Measurements from ENCODE around the gene RAD51B. TPM values are rescaled to one million over a fixed set of nuclear protein-coding genes. Genes with fewer than 3 reads are reported as not detected.

The RAD51B gene
- total and polyA plus RNA-seq, 2 of the 13 experiments (the other 11 are each of a cell fraction or from before 2014, with no cell fraction given) = 7.0 to 9.5 TPM

DNA sequence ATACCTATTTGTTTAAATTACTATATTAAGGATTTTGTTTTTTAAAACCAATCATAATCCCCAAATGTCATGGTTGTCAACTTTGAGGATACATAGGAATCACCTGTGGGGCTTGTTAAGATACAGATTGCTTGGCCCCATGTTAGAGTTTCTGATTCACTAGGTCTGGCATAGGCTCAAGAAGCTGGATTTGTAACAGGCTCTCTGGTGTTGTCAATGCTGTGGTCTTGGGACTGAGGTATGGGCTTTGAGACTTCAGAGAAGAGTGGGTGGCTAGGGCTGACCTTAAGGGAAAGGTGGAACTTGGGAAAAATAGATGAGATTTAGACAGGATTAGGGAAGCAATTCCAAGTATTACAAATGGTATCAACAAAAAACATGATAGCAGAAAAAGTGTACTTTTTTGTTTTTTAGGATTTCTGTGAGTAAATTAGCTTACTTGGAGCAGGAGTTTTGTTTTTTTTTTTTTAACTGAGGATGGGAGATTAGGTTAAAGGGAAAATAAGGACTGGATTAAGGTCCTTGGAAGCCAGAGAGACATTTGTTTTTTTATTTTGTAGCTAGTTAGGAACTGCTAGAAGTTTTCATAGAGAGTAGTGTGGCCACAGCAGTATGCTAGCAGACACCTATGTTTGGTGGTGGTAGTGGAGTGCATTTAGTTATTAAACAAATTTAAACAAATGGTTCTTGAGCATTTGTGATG lies 88.6 kb downstream of the RAD51B start:
- H3K27me3 ChIP-seq (ENCODE audit: control insufficient read depth in 1 of 2, insufficient read depth in 2 of 2, low read length in 2 of 2) = no peaks in the 10 kb centered on the region
- no TSS peak for BruUV-seq (replicated peaks)
- in situ Hi-C loops (cut with HindIII; ENCODE audit: extremely low pct_ligation_motif_present, low pct_unique_long_range_greater_than_20kb) (no loop called here), intact Hi-C loops (cut with micrococcal nuclease; ENCODE audit: unreplicated experiment) (no loop called here)
- no peaks in the 10 kb centered on the region for H4K20me1 ChIP-seq (ENCODE audit: insufficient read depth, low read length)
- DNase-seq (ENCODE audit: low spot score) = no peak
- H3K4me2 ChIP-seq (ENCODE audit: low read depth, low read length) = no peak overlapping the region
- no peak for FAIRE-seq
- H2AFZ ChIP-seq (ENCODE audit: low read length) = no peak overlapping the region
- no peak overlapping the region for H3K9ac ChIP-seq (ENCODE audit: insufficient read depth, low read depth, low read length)
- no peaks in the 10 kb centered on the region for H3K4me1 ChIP-seq (ENCODE audit: insufficient read depth, low read length)
- TF ChIP-seq ZNF761 (CRISPR knock-in tag; conservative IDR thresholded peaks at IDR 0.05) = no peak
- TF ChIP-seq, protein P1, sequence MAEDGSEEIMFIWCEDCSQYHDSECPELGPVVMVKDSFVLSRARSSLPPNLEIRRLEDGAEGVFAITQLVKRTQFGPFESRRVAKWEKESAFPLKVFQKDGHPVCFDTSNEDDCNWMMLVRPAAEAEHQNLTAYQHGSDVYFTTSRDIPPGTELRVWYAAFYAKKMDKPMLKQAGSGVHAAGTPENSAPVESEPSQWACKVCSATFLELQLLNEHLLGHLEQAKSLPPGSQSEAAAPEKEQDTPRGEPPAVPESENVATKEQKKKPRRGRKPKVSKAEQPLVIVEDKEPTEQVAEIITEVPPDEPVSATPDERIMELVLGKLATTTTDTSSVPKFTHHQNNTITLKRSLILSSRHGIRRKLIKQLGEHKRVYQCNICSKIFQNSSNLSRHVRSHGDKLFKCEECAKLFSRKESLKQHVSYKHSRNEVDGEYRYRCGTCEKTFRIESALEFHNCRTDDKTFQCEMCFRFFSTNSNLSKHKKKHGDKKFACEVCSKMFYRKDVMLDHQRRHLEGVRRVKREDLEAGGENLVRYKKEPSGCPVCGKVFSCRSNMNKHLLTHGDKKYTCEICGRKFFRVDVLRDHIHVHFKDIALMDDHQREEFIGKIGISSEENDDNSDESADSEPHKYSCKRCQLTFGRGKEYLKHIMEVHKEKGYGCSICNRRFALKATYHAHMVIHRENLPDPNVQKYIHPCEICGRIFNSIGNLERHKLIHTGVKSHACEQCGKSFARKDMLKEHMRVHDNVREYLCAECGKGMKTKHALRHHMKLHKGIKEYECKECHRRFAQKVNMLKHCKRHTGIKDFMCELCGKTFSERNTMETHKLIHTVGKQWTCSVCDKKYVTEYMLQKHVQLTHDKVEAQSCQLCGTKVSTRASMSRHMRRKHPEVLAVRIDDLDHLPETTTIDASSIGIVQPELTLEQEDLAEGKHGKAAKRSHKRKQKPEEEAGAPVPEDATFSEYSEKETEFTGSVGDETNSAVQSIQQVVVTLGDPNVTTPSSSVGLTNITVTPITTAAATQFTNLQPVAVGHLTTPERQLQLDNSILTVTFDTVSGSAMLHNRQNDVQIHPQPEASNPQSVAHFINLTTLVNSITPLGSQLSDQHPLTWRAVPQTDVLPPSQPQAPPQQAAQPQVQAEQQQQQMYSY (CRISPR knock-in tag; IDR thresholded peaks at IDR 0.05) = peak; percentile 71; the same call in 1 of the 2 replicates
- H3K4me3 ChIP-seq (replicated peaks in 1 of 3; ENCODE audit: insufficient read depth in 1 of 3, low read depth in 2 of 3, low read length in 3 of 3) = no peak overlapping the region
- H3K9me3 ChIP-seq (ENCODE audit: low read length) = no peaks in the 10 kb centered on the region
- H3K36me3 ChIP-seq (replicated peaks in 1 of 2; ENCODE audit: control insufficient read depth in 1 of 2, insufficient read depth in 2 of 2, low read length in 2 of 2) = no peaks in the 10 kb centered on the region
- POLR2A ChIA-PET = no interaction called here
- H3K79me2 ChIP-seq (ENCODE audit: insufficient read depth, low read length) = no peaks in the 10 kb centered on the region
- CTCF ChIA-PET (ENCODE audit: low intra/inter-chr PET ratio, low total read pairs) = no interaction called here
- no peak for ATAC-seq
- H3K27ac ChIP-seq (ENCODE audit: extremely low read length, insufficient read depth, low read length) = no peak overlapping the region

DNA sequence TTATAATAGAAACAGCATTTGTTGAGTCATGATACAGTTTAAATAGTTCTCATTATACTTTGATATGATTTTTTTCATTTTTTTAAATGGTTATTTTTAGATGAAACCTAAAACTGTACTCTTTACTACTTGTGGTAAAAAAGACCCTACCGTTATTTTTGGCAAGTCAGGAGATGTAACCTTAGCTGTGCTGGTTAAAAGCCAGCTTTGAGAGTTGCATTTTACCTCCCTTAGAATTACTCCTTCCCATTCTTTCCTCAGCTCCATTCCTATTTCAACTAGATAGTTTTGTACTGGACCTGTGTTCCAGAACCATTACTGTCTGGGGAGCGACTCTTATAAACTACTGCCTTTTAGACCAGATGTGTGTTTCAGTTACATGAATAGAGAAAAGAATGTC lies 92.0 kb downstream of the RAD51B start:
- POLR2A ChIA-PET = no interaction called here
- H3K9ac ChIP-seq (ENCODE audit: insufficient read depth, low read depth, low read length) = no peak overlapping the region
- intact Hi-C loops (cut with micrococcal nuclease; ENCODE audit: unreplicated experiment) (no loop called here), in situ Hi-C loops (cut with HindIII; ENCODE audit: extremely low pct_ligation_motif_present, low pct_unique_long_range_greater_than_20kb) (no loop called here)
- no peak overlapping the region for H3K4me2 ChIP-seq (ENCODE audit: low read depth, low read length)
- no peaks in the 10 kb centered on the region for H3K27me3 ChIP-seq (ENCODE audit: control insufficient read depth in 1 of 2, insufficient read depth in 2 of 2, low read length in 2 of 2)
- H3K79me2 ChIP-seq (ENCODE audit: insufficient read depth, low read length) = no peaks in the 10 kb centered on the region
- DNase-seq (ENCODE audit: low spot score) (no peak), FAIRE-seq (no peak), ATAC-seq (no peak)
- no peaks in the 10 kb centered on the region for H4K20me1 ChIP-seq (ENCODE audit: insufficient read depth, low read length)
- H3K9me3 ChIP-seq (ENCODE audit: low read length) = no peaks in the 10 kb centered on the region
- H3K27ac ChIP-seq (ENCODE audit: extremely low read length, insufficient read depth, low read length) = no peak overlapping the region
- no TSS peak for BruUV-seq (replicated peaks)
- H3K4me3 ChIP-seq (replicated peaks in 1 of 3; ENCODE audit: insufficient read depth in 1 of 3, low read depth in 2 of 3, low read length in 3 of 3) = no peak overlapping the region
- WGBS (ENCODE audit: low lambda C conversion rate) = 92% methylated on average over 2 of the region's 2 CpGs
- CTCF ChIA-PET (ENCODE audit: low intra/inter-chr PET ratio, low total read pairs) = no interaction called here
- no peak overlapping the region for H2AFZ ChIP-seq (ENCODE audit: low read length)
- H3K36me3 ChIP-seq (replicated peaks in 1 of 2; ENCODE audit: control insufficient read depth in 1 of 2, insufficient read depth in 2 of 2, low read length in 2 of 2) = no peaks in the 10 kb centered on the region
- no peaks in the 10 kb centered on the region for H3K4me1 ChIP-seq (ENCODE audit: insufficient read depth, low read length)
- TF ChIP-seq CEBPG (CRISPR knock-in tag; IDR thresholded peaks at IDR 0.05) = no peak
- no peak for TF ChIP-seq MXI1 (IDR thresholded peaks at IDR 0.05; ENCODE audit: borderline replicate concordance, low read depth, low read length)
- no peak for TF ChIP-seq ETV6 (CRISPR knock-in tag; conservative IDR thresholded peaks at IDR 0.05)
- TF ChIP-seq, protein P2, sequence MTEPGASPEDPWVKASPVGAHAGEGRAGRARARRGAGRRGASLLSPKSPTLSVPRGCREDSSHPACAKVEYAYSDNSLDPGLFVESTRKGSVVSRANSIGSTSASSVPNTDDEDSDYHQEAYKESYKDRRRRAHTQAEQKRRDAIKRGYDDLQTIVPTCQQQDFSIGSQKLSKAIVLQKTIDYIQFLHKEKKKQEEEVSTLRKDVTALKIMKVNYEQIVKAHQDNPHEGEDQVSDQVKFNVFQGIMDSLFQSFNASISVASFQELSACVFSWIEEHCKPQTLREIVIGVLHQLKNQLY (CRISPR knock-in tag; IDR thresholded peaks at IDR 0.05) = no peak
- no peak for TF ChIP-seq DR1 (CRISPR knock-in tag; IDR thresholded peaks at IDR 0.05)
- TF ChIP-seq, protein P3, sequence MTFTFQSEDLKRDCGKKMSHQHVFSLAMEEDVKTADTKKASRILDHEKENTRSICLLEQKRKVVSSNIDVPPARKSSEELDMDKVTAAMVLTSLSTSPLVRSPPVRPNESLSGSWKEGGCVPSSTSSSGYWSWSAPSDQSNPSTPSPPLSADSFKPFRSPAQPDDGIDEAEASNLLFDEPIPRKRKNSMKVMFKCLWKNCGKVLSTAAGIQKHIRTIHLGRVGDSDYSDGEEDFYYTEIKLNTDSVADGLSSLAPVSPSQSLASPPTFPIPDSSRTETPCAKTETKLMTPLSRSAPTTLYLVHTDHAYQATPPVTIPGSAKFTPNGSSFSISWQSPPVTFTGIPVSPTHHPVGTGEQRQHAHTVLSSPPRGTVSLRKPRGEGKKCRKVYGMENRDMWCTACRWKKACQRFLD (CRISPR knock-in tag; IDR thresholded peaks at IDR 0.05; ENCODE audit: borderline replicate concordance) = no peak

Data from HepG2 (cell line).